Stimulated activated CD4-positive, alpha-beta T cell treated with anti-CD3 and anti-CD28 coated beads, Interleukin-1b, Interleukin-23, amount 100 ng/mL, for 4 hours (primary cell): Measurements from ENCODE around the gene CD226.
"Not testable (repeated sequence)": the region's sequence is repeated elsewhere in the genome, so short reads cannot be mapped to it uniquely, and the experiment has no call there.

Experiments used
- DNase-seq, 2 donors: peaks; one replicate each; pipeline ENCODE4 v3.0.0-alpha.2; 2020; ENCODE audit warnings: low read depth in 2 of 2

The CD226 gene

DNA sequence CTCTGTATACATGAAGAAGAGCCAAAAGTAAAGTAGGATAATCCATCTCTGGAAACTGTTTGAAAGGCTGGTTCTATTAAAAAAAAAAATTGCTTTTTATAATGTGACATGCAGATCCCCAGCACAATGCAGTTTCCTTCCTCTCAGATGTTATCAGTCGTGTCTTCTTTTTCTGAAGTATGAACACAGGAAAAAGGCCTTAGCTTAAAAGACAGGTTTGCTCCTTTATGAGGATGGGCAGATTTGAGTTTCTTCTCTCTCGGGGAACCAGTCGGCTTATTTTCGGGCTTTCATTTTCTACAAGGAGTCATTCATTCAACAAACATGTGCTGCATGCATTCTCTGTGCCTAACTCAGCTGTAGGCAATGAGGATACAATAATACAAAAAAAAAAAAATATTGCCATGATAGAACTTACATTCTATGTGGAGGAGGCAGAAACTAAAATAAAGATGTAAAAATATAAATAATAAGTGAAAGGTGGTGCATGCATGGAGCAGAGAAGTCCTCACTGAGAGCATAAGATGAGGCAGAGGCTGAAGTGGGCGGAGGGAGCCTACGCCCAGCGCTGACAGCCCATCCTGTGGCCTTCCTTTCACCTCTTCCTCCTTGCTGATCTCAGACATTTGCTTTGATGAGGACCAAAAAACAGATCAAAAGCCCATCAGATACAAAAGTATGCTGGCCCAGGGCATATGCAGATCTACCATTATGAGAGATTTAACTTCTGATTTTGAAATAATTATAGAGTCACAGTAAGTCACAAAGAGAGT is at the start of gene CD226:
Gene CD226 (minus strand): TSS at position 513 of the 773 bp plus-strand sequence. CDS start 467 bp downstream, at position 46.
- DNase-seq: no peak

GRCh38 chr18:69996951-69997798 is 49.5 kb upstream of the CD226 start:
- DNase-seq: no peak

- DNase-seq: no peak
These were observed 48.7 kb upstream of the CD226 start for GRCh38 chr18:69996417-69996816.

- DNase-seq: no peak
These were observed 48.1 kb upstream of the CD226 start for GRCh38 chr18:69995774-69996173.

DNA sequence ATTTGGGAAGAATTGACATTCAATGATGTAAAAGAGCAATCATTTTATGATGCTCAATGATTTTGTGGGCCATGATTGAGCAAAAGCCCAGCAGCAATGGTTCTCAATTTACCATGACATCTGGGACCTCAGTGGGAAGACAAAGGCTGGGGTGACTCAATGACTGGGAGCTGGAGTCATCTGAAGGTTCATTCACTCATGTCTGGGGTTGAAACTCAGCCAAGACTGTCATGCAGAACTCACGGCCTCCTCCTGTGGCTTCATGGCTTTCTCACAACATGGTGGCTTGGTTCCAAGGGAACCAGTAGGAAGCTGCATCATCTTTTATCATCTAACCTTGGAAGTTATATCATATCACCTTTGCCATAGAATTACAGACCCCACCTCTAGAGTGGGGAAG is 45.1 kb upstream of the CD226 start:
- DNase-seq: no peak

GRCh38 chr18:69987870-69988269 is 40.2 kb upstream of the CD226 start:
- no peak for DNase-seq

DNA sequence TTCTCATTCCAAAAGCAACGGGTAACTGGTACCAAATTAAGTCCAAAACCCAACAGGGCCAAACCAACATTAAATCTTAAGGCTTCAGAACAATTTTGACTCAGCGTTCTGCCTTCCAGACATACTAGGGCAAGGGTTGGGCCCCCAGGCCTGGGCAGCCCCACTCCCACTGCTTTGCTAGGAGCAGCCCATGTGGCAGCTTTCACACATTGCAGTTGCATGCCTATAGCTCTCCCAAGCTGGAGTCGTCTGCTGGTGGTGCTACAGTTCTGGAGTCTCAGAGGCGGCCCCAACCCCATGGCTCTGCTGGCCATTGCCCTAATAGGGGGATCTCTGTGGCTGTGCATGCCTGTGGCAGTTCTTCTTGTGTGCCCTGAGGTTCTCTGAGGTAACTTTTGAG is 37.6 kb upstream of the CD226 start:
- DNase-seq: no peak

DNA sequence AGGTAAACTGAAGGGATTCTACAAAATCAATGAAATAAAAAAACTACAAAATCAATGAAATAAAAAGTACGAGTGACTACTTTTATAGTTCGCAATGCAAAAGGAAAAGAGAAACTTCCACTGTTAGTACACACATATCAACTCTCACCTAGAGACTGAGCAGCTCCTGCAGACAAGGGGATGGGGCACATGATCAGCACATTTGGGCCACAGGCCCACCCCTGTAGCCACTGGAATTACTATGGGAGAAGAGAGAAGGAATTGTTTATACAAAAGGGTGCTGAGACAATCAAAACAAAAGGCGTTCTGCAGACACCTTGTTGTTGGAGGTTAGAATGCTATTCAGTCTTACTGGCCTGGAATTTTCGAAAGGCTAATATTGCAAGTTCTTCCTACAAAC is 34.7 kb upstream of the CD226 start:
- DNase-seq: no peak

DNA sequence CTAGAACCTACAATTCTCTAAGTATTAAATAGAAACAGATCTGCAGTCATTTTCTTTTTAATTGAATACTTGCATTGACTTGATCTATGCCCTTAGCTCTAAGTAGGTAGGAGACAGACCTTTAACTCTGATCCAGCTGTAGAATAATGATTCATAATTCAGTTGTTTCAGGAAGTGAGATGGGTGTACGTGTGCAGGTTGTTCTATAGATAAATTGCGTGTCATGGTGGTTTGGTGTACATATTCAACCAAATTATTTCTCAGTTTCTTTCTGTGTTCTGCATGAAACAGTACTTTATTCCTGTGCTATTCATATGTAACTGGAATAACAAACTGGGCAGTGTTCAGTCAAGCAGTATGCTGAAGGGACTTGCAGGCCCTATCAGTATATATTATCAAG is 34.3 kb upstream of the CD226 start:
- no peak for DNase-seq

DNA sequence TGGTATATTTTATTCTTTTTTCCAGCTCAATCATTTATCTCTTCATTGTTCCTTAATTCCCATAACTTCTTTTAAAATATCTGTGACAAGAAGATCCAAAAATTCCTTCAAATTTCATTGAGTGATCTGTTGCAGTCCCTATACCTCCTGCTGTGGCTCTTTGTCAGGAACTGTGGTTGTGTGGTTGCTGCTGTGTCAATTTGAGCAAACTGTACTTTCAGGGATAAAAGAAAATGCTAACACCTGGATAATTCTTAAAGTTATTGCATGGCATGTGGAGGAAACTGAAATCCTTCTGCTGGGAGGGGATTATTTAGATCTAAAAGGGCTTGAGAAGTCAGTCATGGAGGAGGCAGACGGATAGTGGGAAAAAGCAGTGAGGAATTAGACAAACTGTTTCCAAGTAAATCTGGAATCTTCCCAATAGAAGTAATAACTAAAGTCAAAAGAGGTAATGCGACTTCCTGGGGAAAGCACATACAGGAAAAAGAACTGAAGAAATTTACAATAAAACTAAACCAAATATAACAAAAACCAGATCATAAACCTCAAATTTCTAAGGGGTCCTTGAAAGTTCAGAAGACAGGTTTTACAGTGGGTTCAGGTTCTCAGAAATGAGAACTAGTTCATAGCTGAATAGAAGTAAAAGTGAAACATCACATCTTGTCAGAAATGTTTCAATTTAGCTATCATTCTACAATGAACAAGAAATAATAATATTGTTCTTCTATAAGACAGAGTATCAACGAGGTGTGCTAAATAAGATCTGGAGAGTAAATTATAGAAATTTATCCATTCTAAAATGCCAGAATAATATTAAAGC is 33.5 kb upstream of the CD226 start:
- DNase-seq: no peak

DNA sequence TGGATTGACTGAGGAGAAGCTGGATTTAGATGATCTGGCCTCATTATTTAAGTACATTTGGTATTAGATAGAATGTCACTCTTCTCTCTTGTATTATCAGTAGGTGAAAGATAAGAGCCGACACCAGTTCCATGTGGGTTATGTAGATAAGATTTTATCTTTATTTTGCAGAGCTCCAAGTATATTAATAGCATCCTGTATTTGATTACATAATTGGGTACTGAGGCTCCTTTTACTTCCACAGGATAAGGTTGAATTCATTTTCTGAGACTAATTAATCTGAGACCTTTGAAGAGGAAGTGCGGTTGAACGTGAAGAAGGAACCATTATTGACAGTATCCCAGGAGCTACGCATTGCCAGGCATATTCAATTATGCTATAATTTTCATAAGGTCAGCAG is 32.8 kb upstream of the CD226 start:
- DNase-seq: no peak

GRCh38 chr18:69978732-69979715 is 31.4 kb upstream of the CD226 start:
- DNase-seq: no peak

GRCh38 chr18:69975294-69975693 is 27.6 kb upstream of the CD226 start:
- not testable (repeated sequence) for DNase-seq

GRCh38 chr18:69974365-69974764 is 26.7 kb upstream of the CD226 start:
- DNase-seq: no peak

GRCh38 chr18:69969491-69969890 is 21.8 kb upstream of the CD226 start:
- DNase-seq: no peak

GRCh38 chr18:69968039-69968438 is 20.4 kb upstream of the CD226 start:
- DNase-seq: no peak

DNA sequence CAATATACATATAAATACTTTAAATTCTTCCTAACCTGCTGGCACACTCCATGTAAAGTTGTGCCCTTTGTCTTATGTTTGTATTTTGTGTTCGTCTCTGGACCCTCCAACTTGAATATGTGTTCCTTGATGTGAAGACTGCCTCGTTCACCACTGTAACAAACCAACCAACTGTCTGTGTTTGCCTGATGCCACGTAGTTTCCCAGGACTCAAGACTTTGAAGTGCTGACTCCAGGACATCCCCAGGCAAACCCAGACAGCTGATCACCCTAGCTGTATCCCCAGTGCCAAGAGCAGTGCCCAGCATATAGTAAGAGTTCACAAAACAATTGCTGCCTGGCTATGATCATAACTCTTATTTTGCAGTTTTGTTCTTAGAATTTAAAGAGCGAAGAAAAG is 15.5 kb upstream of the CD226 start:
- DNase-seq: no peak

DNA sequence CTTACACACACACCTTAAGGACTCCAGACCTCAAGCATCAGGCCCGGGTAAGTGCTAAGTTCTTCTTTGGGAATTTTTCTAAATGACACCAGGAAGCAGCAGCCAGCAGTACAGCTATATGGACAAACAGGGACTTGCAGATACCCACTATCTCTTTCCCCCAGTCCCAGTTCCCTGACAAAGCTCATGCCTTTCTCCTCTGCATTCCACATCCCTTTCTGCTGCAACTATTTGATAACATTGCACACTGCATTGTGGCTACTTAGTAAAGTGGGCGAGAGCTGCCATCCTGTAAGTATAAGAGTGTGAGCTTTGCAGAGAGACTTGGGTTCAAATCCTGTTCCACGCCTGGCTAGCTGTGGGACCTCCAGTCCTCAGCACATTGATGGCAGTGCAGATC is 14.0 kb upstream of the CD226 start:
- DNase-seq: no peak

DNA sequence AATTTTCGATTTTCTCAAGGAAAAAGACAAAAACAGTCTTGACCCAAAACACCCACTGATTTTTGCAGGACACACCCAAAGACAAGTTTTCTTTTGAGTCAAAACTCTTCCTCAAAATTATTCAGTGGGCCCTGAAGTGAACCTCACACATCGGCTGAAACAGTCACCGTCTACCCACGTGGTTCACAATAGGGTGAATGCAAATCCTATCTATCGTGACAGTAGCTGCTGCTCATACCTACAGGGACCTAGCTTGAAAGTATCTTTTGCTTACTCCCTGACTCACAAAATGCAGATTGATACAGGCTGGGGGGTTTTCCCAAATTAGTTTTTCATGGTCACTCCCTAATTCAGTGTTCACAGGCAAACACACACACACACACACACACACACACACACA is 10.7 kb upstream of the CD226 start:
- DNase-seq: no peak

DNA sequence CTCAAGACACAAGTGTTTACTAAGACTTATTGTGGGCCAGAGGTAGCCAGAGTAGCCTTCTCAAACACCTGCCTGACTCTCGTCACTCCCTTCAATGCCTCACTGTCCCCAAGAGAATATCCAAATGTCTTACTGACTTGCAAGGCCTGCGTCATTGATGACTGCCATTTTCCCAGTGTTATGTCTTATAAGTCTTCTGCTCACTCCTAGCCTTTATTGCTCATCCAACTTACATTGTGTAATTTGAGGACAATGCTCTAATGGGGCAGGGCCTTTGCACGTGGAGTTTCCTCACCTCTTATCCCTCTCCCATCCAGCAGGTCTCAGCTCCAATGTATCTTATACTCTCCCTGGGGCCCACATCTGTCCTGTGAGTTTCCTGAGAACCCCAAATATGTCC is 10.1 kb upstream of the CD226 start:
- no peak for DNase-seq
